Measurements from ENCODE around the gene DDX1.

DDX1 gene

DNA sequence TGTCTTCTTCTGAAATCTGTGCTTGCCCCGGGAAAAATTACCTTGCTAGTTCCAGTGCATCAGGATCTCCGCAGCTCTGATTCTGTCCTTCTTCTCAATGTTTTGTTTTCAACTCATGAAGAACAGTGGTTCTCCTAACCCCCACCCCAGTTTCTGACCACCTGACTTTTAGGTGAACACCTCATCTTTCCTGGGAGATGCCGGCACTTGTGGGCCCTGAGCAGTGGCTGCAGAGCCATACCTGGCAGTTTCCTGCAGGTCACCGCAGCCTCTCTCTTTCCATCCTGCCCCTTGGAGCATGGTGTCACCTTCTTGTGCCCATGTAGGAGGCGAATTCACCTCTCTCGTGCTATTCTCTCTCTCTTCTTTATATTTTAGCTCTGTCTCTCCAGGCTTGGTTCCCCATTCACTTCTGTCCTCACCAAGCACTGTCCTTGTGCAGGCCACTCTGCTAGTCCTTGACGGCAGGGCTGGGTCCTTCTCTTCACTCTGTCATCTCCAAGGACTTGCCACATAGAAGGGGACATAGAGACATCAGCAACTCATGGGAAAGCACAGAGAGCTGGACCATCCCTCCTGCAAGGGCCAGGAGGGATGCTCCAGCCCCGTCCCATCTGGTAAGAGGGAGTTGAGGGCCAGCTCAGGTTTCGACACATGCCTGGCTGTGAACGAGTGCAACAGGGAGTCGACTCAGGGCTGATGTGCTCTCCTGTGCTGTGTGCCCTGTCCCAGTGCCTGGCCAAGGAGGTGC is 59.1 kb downstream of the DDX1 start:
- no peak overlapping the region for H3K27ac ChIP-seq
- TF ChIP-seq ZFX (IDR thresholded peaks at IDR 0.05; ENCODE audit: borderline replicate concordance), result no peak
- TF ChIP-seq, protein P1, sequence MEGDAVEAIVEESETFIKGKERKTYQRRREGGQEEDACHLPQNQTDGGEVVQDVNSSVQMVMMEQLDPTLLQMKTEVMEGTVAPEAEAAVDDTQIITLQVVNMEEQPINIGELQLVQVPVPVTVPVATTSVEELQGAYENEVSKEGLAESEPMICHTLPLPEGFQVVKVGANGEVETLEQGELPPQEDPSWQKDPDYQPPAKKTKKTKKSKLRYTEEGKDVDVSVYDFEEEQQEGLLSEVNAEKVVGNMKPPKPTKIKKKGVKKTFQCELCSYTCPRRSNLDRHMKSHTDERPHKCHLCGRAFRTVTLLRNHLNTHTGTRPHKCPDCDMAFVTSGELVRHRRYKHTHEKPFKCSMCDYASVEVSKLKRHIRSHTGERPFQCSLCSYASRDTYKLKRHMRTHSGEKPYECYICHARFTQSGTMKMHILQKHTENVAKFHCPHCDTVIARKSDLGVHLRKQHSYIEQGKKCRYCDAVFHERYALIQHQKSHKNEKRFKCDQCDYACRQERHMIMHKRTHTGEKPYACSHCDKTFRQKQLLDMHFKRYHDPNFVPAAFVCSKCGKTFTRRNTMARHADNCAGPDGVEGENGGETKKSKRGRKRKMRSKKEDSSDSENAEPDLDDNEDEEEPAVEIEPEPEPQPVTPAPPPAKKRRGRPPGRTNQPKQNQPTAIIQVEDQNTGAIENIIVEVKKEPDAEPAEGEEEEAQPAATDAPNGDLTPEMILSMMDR (IDR thresholded peaks at IDR 0.05), result no peak

DNA sequence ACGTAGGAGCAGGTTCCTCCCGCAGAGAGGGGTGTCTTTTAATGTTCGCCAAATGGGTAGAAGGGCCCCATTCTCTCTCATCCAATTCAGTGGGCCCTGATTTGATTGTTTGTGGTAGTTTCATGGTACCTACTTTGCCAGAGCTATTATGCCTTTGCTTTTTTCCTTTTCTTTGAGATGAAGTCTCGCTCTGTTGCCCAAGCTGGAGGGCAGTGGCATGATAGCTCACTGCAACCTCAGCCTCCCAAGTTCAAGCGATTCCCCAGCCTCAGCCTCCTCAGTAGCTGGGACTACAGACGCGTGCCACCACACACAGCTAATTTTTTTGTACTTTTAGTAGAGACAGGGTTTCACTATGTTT is 59.7 kb downstream of the DDX1 start:
- no peak for TF ChIP-seq ZFX (IDR thresholded peaks at IDR 0.05; ENCODE audit: borderline replicate concordance)
- TF ChIP-seq, protein P1 (IDR thresholded peaks at IDR 0.05), result no peak
- H3K27ac ChIP-seq, result no peak overlapping the region

DNA sequence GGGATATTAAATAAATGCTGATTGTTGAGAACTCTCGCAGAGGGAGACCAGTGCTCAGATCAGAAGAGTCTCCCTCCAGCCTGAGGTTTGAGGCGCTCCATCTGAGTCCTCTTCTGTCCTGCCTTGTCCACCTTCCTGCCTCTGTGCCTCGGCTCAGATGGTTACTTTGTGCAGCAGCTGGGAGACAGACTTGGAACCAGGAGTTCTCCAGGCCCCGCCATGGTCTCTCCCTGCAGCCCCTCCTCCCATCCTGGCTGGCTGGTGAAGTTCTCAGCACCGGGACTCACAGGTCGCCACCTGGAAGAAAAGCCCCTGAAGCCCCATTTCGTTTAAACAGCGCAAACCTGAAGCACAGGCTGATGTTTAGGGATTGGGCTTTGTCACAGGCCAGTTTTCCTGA is 60.6 kb downstream of the DDX1 start:
- H3K27ac ChIP-seq, result no peak overlapping the region
- TF ChIP-seq, protein P1 (IDR thresholded peaks at IDR 0.05), result no peak
- TF ChIP-seq ZFX (IDR thresholded peaks at IDR 0.05; ENCODE audit: borderline replicate concordance), result no peak

DNA sequence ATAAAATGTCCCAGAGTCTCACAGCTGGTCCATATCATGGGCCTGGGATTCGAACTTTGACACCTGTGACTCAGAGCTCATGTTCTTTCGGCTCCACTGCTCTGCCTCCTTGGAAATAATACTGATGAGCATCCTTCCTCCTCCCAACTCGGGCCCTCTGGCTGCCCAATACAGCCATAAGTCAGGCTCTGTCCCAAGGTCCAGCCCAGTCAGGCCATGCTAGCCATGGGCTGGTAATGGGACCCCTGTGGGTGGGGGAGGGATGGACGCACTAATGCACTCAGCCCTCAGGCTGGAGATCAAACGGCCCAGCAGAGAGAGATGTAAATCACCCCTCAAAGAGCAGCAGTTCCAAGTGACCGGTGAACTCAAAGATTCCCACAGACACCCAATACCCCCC is 61.1 kb downstream of the DDX1 start:
- no peak for TF ChIP-seq ZFX (IDR thresholded peaks at IDR 0.05; ENCODE audit: borderline replicate concordance)
- TF ChIP-seq, protein P1 (IDR thresholded peaks at IDR 0.05), result no peak
- H3K27ac ChIP-seq, result no peak overlapping the region

DNA sequence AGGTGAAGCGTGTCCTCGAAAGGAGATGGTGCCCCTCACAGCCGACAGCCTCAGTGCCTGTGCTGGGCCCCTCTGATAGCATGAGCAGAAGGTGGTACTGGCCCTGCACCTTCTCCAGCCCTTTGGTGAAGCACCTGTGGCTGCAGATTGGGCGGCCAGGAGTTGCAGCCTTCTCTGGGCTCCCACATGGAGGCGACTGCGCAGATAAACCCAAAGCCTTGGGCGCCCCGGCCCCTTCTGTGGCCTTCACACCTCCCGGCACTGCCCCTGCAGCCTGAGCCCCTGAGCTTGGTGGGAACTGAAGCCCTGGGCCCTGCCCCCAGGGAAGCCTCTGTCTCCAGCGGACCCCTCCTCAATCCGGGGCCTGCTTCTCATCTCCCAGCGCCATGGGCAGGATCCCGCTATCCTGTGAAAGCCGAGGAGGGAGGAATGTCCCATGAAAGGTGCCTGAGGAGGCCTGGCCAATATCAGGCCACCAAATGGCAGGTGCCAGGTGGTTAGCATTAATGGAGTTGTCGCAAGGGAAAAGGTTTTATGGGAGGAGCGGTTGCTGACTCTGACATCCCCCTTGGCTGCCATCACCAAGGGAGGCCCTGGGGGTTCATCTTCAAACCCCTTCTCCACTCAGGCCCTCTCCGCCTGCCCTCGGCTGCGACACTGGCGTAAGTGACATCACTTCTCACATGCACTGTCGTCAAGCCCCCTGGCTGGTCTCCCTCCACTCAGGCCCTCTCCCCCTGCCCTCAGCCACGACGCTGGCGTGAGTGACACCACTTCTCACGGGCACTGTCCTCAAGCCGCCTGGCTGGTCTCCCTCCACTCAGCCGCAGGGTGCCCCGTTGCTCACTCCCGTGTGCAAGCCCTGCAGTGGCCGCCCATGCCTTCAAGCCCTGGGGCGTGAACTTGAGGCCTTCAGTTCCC is 62.4 kb downstream of the DDX1 start:
- no peak overlapping the region for H3K27ac ChIP-seq
- TF ChIP-seq, protein P1 (IDR thresholded peaks at IDR 0.05), result no peak
- no peak for TF ChIP-seq ZFX (IDR thresholded peaks at IDR 0.05; ENCODE audit: borderline replicate concordance)

DNA sequence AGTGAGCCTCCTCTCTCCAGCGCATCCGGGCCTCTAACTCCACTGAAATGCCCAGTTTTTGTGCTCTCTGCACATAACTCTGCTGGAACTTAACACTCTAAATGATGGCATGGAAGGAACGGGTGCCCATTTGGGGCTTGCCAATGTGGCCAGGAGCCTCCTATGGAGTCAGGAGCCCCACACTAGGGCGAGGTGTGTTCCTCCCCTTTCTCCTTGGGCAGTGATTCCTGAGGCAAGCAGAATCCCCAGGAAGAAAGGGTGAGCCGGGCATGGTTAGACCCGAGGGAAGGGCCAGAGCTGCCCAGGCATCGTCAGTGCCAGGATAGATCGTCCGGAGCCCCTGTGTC is 63.0 kb downstream of the DDX1 start:
- TF ChIP-seq, protein P1 (IDR thresholded peaks at IDR 0.05), result no peak
- no peak for TF ChIP-seq ZFX (IDR thresholded peaks at IDR 0.05; ENCODE audit: borderline replicate concordance)
- H3K27ac ChIP-seq, result no peak overlapping the region
